Measurements from ENCODE around the gene JMJD8. TPM values are rescaled to one million over a fixed set of nuclear protein-coding genes. Genes with fewer than 3 reads are reported as not detected.

The JMJD8 gene
- total RNA-seq, 4 donors from 2014 or later, result 41.8 to 90.5 (median 82.3) TPM

DNA sequence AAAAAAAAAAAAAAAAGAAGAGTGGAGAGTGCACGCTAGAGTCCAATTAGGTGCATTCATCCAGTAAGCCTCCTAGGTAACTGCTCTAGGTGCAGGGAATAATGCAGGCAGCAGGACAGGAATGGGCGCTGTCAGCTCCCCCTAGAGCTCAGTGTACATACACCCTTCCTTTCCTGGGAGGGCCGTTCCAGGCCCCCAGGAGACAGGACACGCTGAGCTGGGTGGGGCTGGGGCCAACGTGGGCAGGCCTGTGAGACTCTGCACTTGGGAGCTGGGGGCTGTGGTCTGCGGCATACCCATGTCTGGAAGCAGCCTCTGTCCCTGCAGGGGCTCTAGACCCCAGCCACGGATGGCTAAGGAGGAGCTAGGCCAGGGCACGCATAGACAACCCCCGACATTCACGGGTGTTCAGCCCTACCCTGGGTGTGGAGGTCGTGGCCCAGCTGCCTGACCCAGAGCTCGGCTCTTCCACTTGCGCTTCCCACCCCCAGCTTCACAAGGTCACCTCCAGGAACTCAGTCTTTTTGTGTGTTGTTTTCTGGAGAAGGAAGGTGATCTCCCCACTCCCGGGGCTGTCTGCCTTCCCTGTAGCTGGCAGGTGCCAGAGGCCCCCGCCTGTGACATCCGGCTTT is 35.8 kb upstream of the JMJD8 start:
- WGBS, 2 donors, result 10% methylated on average over 14 to 16 of the region's 16 CpGs
- DNase-seq (ENCODE audit: low spot score in 2 of 2), result no peak
- H3K4me3 ChIP-seq (ENCODE audit: low read depth, poor library complexity, severe bottlenecking), result no peak overlapping the region
- TF ChIP-seq, protein P1, sequence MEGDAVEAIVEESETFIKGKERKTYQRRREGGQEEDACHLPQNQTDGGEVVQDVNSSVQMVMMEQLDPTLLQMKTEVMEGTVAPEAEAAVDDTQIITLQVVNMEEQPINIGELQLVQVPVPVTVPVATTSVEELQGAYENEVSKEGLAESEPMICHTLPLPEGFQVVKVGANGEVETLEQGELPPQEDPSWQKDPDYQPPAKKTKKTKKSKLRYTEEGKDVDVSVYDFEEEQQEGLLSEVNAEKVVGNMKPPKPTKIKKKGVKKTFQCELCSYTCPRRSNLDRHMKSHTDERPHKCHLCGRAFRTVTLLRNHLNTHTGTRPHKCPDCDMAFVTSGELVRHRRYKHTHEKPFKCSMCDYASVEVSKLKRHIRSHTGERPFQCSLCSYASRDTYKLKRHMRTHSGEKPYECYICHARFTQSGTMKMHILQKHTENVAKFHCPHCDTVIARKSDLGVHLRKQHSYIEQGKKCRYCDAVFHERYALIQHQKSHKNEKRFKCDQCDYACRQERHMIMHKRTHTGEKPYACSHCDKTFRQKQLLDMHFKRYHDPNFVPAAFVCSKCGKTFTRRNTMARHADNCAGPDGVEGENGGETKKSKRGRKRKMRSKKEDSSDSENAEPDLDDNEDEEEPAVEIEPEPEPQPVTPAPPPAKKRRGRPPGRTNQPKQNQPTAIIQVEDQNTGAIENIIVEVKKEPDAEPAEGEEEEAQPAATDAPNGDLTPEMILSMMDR (IDR thresholded peaks at IDR 0.05), result no peak
- no peak for TF ChIP-seq POLR2A (IDR thresholded peaks at IDR 0.05)
- intact Hi-C loops (cut with DNase I; ENCODE audit: low total_unique reads), result loop anchor here (10.0 kb wide), 1 partner anchor 375 kb away; the partner anchor contains the start of gene C1QTNF8

DNA sequence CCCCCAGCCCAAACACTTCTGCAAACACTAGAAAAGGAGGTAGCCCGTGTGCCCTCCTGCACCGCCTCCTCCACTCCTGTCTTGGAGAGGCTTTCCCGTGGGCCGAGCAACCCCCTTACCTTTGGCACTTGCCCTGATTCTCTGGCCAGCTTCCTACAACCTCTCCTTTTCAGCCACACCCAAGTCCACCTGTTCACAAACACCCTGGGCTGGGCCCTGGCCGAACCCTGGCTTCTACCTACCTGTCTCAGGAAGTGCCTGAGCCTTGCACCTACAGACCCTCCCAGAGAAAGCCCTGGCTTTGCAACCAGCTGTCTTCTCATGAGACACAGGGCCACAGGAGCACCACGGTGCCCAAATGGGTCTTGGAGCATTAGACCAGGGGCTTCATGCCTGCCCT is 34.8 kb upstream of the JMJD8 start:
- WGBS, 2 donors, result 77 to 86% methylated on average over 6 of the region's 6 CpGs
- TF ChIP-seq POLR2A (IDR thresholded peaks at IDR 0.05), result no peak
- TF ChIP-seq, protein P1 (IDR thresholded peaks at IDR 0.05), result no peak
- no peak overlapping the region for H3K4me3 ChIP-seq (ENCODE audit: low read depth, poor library complexity, severe bottlenecking)
- intact Hi-C loops (cut with DNase I; ENCODE audit: low total_unique reads), result loop anchor here (10.0 kb wide), 1 partner anchor 376 kb away; the partner anchor contains the start of gene C1QTNF8
- DNase-seq (ENCODE audit: low spot score in 2 of 2), result no peak

DNA sequence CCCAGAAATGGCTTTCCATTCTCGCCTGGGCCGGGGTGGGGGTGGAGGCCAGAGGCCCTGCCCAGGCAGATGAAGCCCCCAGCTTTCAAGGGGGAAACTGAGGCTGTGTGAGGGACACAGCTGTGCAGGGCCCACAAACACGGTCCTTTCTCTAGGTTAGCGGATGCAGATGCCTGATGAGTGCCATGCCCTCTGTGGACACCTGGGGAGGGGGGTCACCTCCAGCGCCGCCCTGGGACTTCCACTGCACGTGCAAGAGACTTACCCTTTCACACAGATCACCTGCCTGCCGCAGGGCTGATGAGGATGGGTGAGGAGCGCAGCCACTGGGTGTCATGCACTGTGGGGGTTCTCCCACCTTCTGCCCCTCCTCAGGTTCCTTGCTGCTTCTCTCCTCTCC is 34.3 kb upstream of the JMJD8 start:
- TF ChIP-seq, protein P1 (IDR thresholded peaks at IDR 0.05), result no peak
- TF ChIP-seq POLR2A (IDR thresholded peaks at IDR 0.05), result no peak
- no peak for DNase-seq (ENCODE audit: low spot score in 2 of 2)
- WGBS, 2 donors, result 89 to 90% methylated on average over 9 of the region's 9 CpGs
- no peak overlapping the region for H3K4me3 ChIP-seq (ENCODE audit: low read depth, poor library complexity, severe bottlenecking)
- intact Hi-C loops (cut with DNase I; ENCODE audit: low total_unique reads), result loop anchor here (10.0 kb wide), 1 partner anchor 376 kb away; the partner anchor contains the start of gene C1QTNF8

DNA sequence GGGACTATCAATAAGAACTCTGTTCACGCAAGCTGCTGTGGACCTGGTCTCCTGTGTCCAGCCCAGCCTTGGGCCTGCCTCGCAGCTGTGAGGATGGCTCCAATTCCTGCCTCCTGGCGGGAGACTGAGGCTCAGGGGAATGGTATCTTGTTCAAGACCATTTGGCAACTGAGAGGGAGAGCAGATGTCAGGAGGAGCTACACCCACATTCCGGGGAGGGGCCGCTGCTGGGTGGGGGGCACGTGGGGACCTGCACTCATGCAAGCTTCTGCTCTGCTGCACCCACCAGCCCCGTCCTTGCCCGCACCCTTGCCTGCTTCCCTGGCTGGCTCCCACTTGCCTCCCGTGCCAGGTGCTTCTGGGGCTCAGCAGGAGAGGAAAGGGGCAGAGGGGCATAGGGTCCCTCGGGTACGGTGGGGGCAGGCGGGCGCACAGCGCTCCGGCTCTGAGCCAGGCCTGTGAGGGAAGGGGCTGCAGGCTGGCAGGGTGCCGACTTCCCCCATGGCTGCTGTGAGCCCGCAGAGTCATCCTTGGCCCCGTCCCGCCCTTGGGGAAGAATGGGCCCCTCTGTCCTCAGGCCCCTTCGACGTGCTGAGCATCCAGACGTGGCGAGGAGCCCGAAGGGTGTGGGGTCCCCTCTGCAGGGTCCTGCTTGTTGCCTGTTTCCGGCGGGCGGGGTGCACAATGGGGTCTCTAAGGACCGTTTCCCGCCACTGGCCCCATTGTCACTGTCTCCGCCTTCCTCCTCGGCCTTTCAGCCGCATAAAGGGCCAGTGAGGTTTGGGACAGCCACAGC is 33.5 kb upstream of the JMJD8 start:
- no peak for TF ChIP-seq POLR2A (IDR thresholded peaks at IDR 0.05)
- TF ChIP-seq, protein P1 (IDR thresholded peaks at IDR 0.05), result no peak
- no peak for DNase-seq (ENCODE audit: low spot score in 2 of 2)
- intact Hi-C loops (cut with DNase I; ENCODE audit: low total_unique reads), result loop anchor here (10.0 kb wide), 1 partner anchor 377 kb away; the partner anchor contains the start of gene C1QTNF8
- H3K4me3 ChIP-seq (ENCODE audit: low read depth, poor library complexity, severe bottlenecking), result no peak overlapping the region
- WGBS, 2 donors, result 64 to 79% methylated on average over 29 to 32 of the region's 32 CpGs

DNA sequence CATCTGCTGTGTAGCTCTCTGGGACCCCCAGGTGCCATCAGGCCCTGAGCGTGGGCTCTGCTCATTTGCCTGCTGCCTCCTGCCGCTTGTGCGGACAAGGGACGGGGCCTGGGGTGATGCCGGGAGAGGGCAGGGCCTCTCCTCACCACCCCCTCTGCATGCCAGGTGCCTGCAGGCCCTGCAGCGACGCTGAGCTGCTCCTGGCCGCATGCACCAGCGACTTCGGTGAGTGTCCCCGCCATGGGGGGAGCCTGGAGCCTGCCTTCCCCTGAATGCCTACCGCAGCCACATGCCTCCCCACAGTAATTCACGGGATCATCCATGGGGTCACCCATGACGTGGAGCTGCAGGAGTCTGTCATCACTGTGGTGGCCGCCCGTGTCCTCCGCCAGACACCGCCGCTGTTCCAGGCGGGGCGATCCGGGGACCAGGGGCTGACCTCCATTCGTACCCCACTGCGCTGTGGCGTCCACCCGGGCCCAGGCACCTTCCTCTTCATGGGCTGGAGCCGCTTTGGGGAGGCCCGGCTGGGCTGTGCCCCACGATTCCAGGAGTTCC is 32.7 kb upstream of the JMJD8 start:
- DNase-seq (ENCODE audit: low spot score in 2 of 2), result no peak
- 77 to 83% methylated on average over 24 to 29 of the region's 29 CpGs for WGBS, 2 donors
- intact Hi-C loops (cut with DNase I; ENCODE audit: low total_unique reads), result loop anchor here (10.0 kb wide), 1 partner anchor 378 kb away; the partner anchor contains the start of gene C1QTNF8
- no peak overlapping the region for H3K4me3 ChIP-seq (ENCODE audit: low read depth, poor library complexity, severe bottlenecking)
- TF ChIP-seq, protein P1 (IDR thresholded peaks at IDR 0.05), result no peak
- TF ChIP-seq POLR2A (IDR thresholded peaks at IDR 0.05), result no peak

Measured in lower leg skin (tissue), 4 donors.